HCT116 (cell line): ENCODE data around the gene PPIL4. TPM values are rescaled to one million over a fixed set of nuclear protein-coding genes. Genes with fewer than 3 reads are reported as not detected.

Source experiments
- ATAC-seq: fragments of 200-7000 bp; cut with Tn5 transposase; 2 replicates; pipeline ENCODE4 v1.9.1; 2020; ENCODE audit warnings: mild to moderate bottlenecking, moderate library complexity
- BruUV-seq: library from RNA; stranded (reverse); fragments of 400-500 nt; replicated peaks from 2 replicates; lab custom pipeline; 2021; lab: Mats Ljungman, UMichigan
- CTCF ChIA-PET: fragments of 300-600 bp; sonication (Branson Sonifier 250); formaldehyde crosslinking; loops from one replicate; lab custom pipeline; 2021; ENCODE audit warnings: antibody characterized with exemption; lab: Charles Lee
- POLR2A ChIA-PET: fragments of 300-600, 350-600 bp; sonication (Branson Sonifier 250); formaldehyde crosslinking; loops from one replicate; lab custom pipeline; 2021; ENCODE audit warnings: antibody characterized with exemption; lab: Charles Lee
- RAD21 ChIA-PET, 2 experiments: fragments of 300-600 bp; sonication (Branson Sonifier 250); formaldehyde crosslinking; loops; one replicate each; lab custom pipeline; 2023; ENCODE audit warnings: low total read pairs in 2 of 2; ENCODE audit not compliant: uncharacterized antibody in 2 of 2, unreplicated experiment in 2 of 2, low non-redundant PET in 1 of 2; lab: Charles Lee
- DNase-seq: peaks from one replicate; pipeline ENCODE4 v3.0.0-alpha.2; 2010; ENCODE audit warnings: low read depth, low spot score
- H2AFZ ChIP-seq: fragments of 200-600 bp; shearing (Covaris generic), sonication (generic); 2 replicates; pipeline ENCODE4 v1.6.1; 2017; ENCODE audit warnings: low read depth, mixed run types, mixed read lengths, antibody characterized with exemption, low read length; ENCODE audit not compliant: poor library complexity, severe bottlenecking
- H3K27ac ChIP-seq: 2 replicates; pipeline ENCODE4 v1.5.1; 2012; ENCODE audit warnings: low read depth, low read length
- H3K27me3 ChIP-seq: fragments of 200-600 bp; sonication (generic); 2 replicates; pipeline ENCODE4 v1.6.1; 2016; ENCODE audit warnings: mixed run types, low read length, mixed read lengths; ENCODE audit not compliant: insufficient read depth
- H3K36me3 ChIP-seq, 2 experiments: fragments of 200-500 bp in 1 of 2; fragments of 200-600 bp in 1 of 2; sonication (Bioruptor generic) in 1 of 2; sonication (generic) in 1 of 2; 2 replicates each; pipeline versions ENCODE4 v1.5.1 to v1.6.1; 2014 to 2016; ENCODE audit warnings: low read length in 2 of 2, inconsistent platforms in 1 of 2, mixed read lengths in 1 of 2, mixed run types in 1 of 2; ENCODE audit not compliant: insufficient read depth in 2 of 2, control insufficient read depth in 1 of 2
- H3K4me1 ChIP-seq, 2 experiments: fragments of 200-600 bp in 1 of 2; sonication (generic) in 1 of 2; 2 replicates each; pipeline versions ENCODE4 v1.5.1 to v1.6.1; 2012 to 2017; ENCODE audit warnings: low read length in 2 of 2, inconsistent platforms in 1 of 2, mild to moderate bottlenecking in 1 of 2, mixed read lengths in 1 of 2, mixed run types in 1 of 2, moderate library complexity in 1 of 2; ENCODE audit not compliant: insufficient read depth in 2 of 2, control insufficient read depth in 1 of 2
- H3K4me2 ChIP-seq: fragments of 200-600 bp; sonication (generic); 2 replicates; pipeline ENCODE4 v1.6.1; 2017; ENCODE audit warnings: mixed run types, low read length, mixed read lengths
- H3K4me3 ChIP-seq, 2 experiments: fragments of 200-600 bp in 1 of 2; sonication (generic) in 1 of 2; replicated peaks in 1 of 2; 2 replicates each; pipeline ENCODE4 v1.5.1; 2011 to 2016; ENCODE audit warnings: low read length in 2 of 2, control low read depth in 1 of 2, low read depth in 1 of 2, mild to moderate bottlenecking in 1 of 2, mixed read lengths in 1 of 2, mixed run types in 1 of 2
- H3K79me2 ChIP-seq: fragments of 200-600 bp; sonication (generic); 2 replicates; pipeline ENCODE4 v1.6.1; 2017; ENCODE audit warnings: mild to moderate bottlenecking, mixed run types, low read length, moderate library complexity, mixed read lengths; ENCODE audit not compliant: insufficient read depth
- H3K9ac ChIP-seq: fragments of 200-600 bp; sonication (generic); 2 replicates; pipeline ENCODE4 v1.6.1; 2016; ENCODE audit warnings: low read length, mixed read lengths
- H3K9me2 ChIP-seq: fragments of 200-600 bp; sonication (generic), shearing (Covaris generic); 2 replicates; pipeline ENCODE4 v1.6.1; 2017; ENCODE audit warnings: mixed run types, mild to moderate bottlenecking, moderate library complexity; ENCODE audit not compliant: insufficient read depth
- H3K9me3 ChIP-seq, 2 experiments: fragments of 200-500 bp in 1 of 2; fragments of 200-600 bp in 1 of 2; sonication (Bioruptor generic) in 1 of 2; sonication (generic) in 1 of 2; 2 replicates each; pipeline ENCODE4 v1.6.1; 2014 to 2017; ENCODE audit warnings: low read length in 2 of 2, mixed read lengths in 2 of 2, inconsistent platforms in 1 of 2, low read depth in 1 of 2, mild to moderate bottlenecking in 1 of 2, mixed run types in 1 of 2, moderate library complexity in 1 of 2; ENCODE audit not compliant: control insufficient read depth in 1 of 2, insufficient read depth in 1 of 2
- H4K20me1 ChIP-seq: fragments of 200-600 bp; sonication (generic), shearing (Covaris generic); 2 replicates; pipeline ENCODE4 v1.6.1; 2017; ENCODE audit warnings: mixed run types, mild to moderate bottlenecking, moderate library complexity; ENCODE audit not compliant: insufficient read depth
- EZH2phosphoT487 ChIP-seq: fragments of 200-600 bp; IDR thresholded peaks from 2 replicates; pipeline ENCODE4 v1.6.1; 2018; ENCODE audit warnings: antibody characterized with exemption, borderline replicate concordance
- FOSL1 ChIP-seq: IDR thresholded peaks from 2 replicates; pipeline ENCODE4 v1.6.1; 2012; ENCODE audit warnings: low read depth
- JUND ChIP-seq: IDR thresholded peaks from 2 replicates; pipeline ENCODE4 v1.6.1; 2012
- SIN3A ChIP-seq: IDR thresholded peaks from 2 replicates; pipeline ENCODE4 v1.6.1; 2012; ENCODE audit warnings: low read depth
- SP1 ChIP-seq: IDR thresholded peaks from 2 replicates; pipeline ENCODE4 v1.6.1; 2012; ENCODE audit warnings: low read depth
- TCF7L2 ChIP-seq: IDR thresholded peaks from 2 replicates; pipeline ENCODE4 v1.7.0; 2011; ENCODE audit warnings: borderline replicate concordance, inconsistent platforms; ENCODE audit not compliant: insufficient read depth, insufficient read length; ENCODE audit errors: extremely low read depth
- YY1 ChIP-seq: IDR thresholded peaks from 2 replicates; pipeline ENCODE4 v1.6.1; 2011; ENCODE audit warnings: low read length, low read depth, moderate library complexity, mild to moderate bottlenecking; ENCODE audit not compliant: insufficient replicate concordance; ENCODE audit errors: extremely low read depth
- intact Hi-C: fragments of 100-400 bp; cut with micrococcal nuclease; formaldehyde crosslinking; loops from 2 replicates; pipeline ENCODE4 v1.10.0; 2022
- total RNA-seq: library from RNA; stranded (reverse); gene quantifications from one replicate; pipeline ENCODE4 v1.2.1, GENCODE V29; 2021; ENCODE audit not compliant: unreplicated experiment
- TF ChIP-seq, protein P1 (sequence below): IDR thresholded peaks from 2 replicates; pipeline ENCODE4 v1.6.1; 2012
- TF ChIP-seq, protein P2 (sequence below): IDR thresholded peaks from 2 replicates; pipeline ENCODE4 v1.6.1; 2012; ENCODE audit warnings: low read depth
- TF ChIP-seq, protein P3 (sequence below), 3 experiments: fragments of 200-600 bp in 1 of 3; sonication (generic) in 1 of 3; IDR thresholded peaks in 2 of 3; conservative IDR thresholded peaks in 1 of 3; 2 replicates each; pipeline ENCODE4 v1.5.1; 2012 to 2017; ENCODE audit warnings: low read depth in 2 of 3, low read length in 2 of 3, antibody characterized with exemption in 1 of 3, borderline replicate concordance in 1 of 3, control low read depth in 1 of 3, mild to moderate bottlenecking in 1 of 3, mixed read lengths in 1 of 3, mixed run types in 1 of 3, moderate library complexity in 1 of 3; ENCODE audit not compliant: insufficient read depth in 1 of 3

Gene PPIL4
- total RNA-seq, 1 experiment from 2014 or later: 31.0 TPM

DNA sequence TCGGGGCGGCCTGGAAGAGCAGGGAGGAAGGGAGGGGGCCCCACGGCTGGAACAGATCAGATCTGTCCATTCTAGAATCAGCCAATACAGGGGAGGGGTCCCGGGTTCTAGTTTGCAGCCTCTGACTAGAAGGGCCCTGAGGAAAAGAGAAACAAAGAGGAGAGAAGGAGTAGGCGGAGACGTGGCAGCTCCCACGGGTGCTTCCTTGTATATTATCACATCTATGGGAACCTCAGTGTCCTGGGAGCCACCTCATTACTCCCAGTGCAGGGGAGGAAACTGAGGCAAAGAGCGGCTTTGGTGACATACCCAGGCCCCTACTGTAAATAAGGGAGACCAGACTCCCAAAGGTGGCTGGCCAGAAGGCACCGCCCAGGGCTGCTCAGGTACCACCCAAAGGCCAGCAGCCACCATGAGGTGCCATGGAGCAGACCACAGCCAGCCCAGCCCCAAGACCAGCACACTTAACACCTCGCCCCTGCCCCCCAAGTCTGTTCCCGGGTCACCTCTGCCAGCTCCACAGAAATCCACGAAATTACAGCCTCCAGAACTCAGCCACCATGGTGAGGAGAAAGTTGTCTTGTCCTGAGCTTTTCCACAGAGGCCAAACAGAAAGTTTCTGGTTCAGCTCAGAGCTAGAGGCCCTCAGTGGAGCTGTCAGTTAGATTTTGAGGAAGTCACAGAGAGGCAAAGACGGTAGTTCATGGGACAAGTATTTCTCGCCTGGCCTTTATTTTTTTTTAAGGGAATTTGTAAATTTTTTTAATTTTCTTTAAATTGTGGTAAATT, 63.1 kb downstream of the PPIL4 start:
- H3K36me3 ChIP-seq: no peaks in the 10 kb centered on the region
- no peak overlapping the region for H2AFZ ChIP-seq
- H3K4me3 ChIP-seq: no peak overlapping the region
- H3K4me1 ChIP-seq: peaks cover 13 to 24% of the 10 kb centered on the region in 2 experiments; a peak in 3 of 4 replicates
- H3K4me2 ChIP-seq: no peak overlapping the region
- TF ChIP-seq, protein P1, sequence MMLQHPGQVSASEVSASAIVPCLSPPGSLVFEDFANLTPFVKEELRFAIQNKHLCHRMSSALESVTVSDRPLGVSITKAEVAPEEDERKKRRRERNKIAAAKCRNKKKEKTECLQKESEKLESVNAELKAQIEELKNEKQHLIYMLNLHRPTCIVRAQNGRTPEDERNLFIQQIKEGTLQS: no peak
- TF ChIP-seq, protein P2, sequence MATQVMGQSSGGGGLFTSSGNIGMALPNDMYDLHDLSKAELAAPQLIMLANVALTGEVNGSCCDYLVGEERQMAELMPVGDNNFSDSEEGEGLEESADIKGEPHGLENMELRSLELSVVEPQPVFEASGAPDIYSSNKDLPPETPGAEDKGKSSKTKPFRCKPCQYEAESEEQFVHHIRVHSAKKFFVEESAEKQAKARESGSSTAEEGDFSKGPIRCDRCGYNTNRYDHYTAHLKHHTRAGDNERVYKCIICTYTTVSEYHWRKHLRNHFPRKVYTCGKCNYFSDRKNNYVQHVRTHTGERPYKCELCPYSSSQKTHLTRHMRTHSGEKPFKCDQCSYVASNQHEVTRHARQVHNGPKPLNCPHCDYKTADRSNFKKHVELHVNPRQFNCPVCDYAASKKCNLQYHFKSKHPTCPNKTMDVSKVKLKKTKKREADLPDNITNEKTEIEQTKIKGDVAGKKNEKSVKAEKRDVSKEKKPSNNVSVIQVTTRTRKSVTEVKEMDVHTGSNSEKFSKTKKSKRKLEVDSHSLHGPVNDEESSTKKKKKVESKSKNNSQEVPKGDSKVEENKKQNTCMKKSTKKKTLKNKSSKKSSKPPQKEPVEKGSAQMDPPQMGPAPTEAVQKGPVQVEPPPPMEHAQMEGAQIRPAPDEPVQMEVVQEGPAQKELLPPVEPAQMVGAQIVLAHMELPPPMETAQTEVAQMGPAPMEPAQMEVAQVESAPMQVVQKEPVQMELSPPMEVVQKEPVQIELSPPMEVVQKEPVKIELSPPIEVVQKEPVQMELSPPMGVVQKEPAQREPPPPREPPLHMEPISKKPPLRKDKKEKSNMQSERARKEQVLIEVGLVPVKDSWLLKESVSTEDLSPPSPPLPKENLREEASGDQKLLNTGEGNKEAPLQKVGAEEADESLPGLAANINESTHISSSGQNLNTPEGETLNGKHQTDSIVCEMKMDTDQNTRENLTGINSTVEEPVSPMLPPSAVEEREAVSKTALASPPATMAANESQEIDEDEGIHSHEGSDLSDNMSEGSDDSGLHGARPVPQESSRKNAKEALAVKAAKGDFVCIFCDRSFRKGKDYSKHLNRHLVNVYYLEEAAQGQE: no peak
- TF ChIP-seq, protein P3, sequence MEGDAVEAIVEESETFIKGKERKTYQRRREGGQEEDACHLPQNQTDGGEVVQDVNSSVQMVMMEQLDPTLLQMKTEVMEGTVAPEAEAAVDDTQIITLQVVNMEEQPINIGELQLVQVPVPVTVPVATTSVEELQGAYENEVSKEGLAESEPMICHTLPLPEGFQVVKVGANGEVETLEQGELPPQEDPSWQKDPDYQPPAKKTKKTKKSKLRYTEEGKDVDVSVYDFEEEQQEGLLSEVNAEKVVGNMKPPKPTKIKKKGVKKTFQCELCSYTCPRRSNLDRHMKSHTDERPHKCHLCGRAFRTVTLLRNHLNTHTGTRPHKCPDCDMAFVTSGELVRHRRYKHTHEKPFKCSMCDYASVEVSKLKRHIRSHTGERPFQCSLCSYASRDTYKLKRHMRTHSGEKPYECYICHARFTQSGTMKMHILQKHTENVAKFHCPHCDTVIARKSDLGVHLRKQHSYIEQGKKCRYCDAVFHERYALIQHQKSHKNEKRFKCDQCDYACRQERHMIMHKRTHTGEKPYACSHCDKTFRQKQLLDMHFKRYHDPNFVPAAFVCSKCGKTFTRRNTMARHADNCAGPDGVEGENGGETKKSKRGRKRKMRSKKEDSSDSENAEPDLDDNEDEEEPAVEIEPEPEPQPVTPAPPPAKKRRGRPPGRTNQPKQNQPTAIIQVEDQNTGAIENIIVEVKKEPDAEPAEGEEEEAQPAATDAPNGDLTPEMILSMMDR (IDR thresholded peaks at IDR 0.05 in 2 of 3, conservative IDR thresholded peaks at IDR 0.05 in 1 of 3; ENCODE audit: borderline replicate concordance in 1 of 3, insufficient read depth in 1 of 3, low read depth in 2 of 3, low read length in 2 of 3): no peak
- TF ChIP-seq SIN3A: no peak
- TF ChIP-seq SP1: no peak
- TF ChIP-seq FOSL1: no peak
- TF ChIP-seq EZH2phosphoT487: no peak
- no peak for TF ChIP-seq JUND
- no peak for TF ChIP-seq YY1
- TF ChIP-seq TCF7L2: no peak
- TF ChIP-seq, all 23 proteins: peak for 0
- CTCF ChIA-PET: interaction anchor here (1.2 kb wide), 1 partner anchor 454 kb away, joined by 3 read pairs; no protein-coding TSS in a partner anchor
- POLR2A ChIA-PET: no interaction called here
- RAD21 ChIA-PET: no interaction called here
- no peaks in the 10 kb centered on the region for H4K20me1 ChIP-seq
- no peaks in the 10 kb centered on the region for H3K9me2 ChIP-seq
- DNase-seq: no peak
- H3K9me3 ChIP-seq: no peaks in the 10 kb centered on the region
- H3K27ac ChIP-seq: no peak overlapping the region
- no peaks in the 10 kb centered on the region for H3K27me3 ChIP-seq
- ATAC-seq: no peak
- no peak overlapping the region for H3K9ac ChIP-seq
- BruUV-seq: no TSS peak
- intact Hi-C loops: no loop called here
- no peaks in the 10 kb centered on the region for H3K79me2 ChIP-seq
